Calu3 (cell line): ENCODE results near the gene SLC8A1. TPM values are rescaled to one million over a fixed set of nuclear protein-coding genes. Genes with fewer than 3 reads are reported as not detected.

Source experiments
- BruUV-seq: library from RNA; stranded (reverse); fragments of 400-500 nt; replicated peaks from 2 replicates; lab custom pipeline; 2021; lab: Mats Ljungman, UMichigan
- CTCF ChIA-PET: fragments of 300-600 bp; sonication (Branson Sonifier 250); formaldehyde crosslinking; loops from one replicate; lab custom pipeline; 2022; ENCODE audit warnings: antibody characterized with exemption; lab: Charles Lee
- DNase-seq: peaks from one replicate; pipeline ENCODE4 v3.0.0; 2022
- H3K27ac Mint-ChIP-seq: one replicate; pipeline ENCODE4 v1.8.0; 2022; ENCODE audit warnings: mixed read lengths; ENCODE audit not compliant: unreplicated experiment
- H3K27me3 Mint-ChIP-seq: one replicate; pipeline ENCODE4 v1.8.0; 2022; ENCODE audit warnings: mixed read lengths; ENCODE audit not compliant: unreplicated experiment
- H3K36me3 Mint-ChIP-seq: one replicate; pipeline ENCODE4 v1.8.0; 2022; ENCODE audit warnings: mild to moderate bottlenecking, moderate library complexity, mixed read lengths; ENCODE audit not compliant: insufficient read depth, unreplicated experiment
- H3K4me1 Mint-ChIP-seq: one replicate; pipeline ENCODE4 v1.8.0; 2022; ENCODE audit warnings: mild to moderate bottlenecking, low read depth, mixed read lengths; ENCODE audit not compliant: unreplicated experiment
- H3K4me3 Mint-ChIP-seq: one replicate; pipeline ENCODE4 v1.8.0; 2022; ENCODE audit warnings: mild to moderate bottlenecking, low read depth, moderate library complexity, mixed read lengths; ENCODE audit not compliant: unreplicated experiment
- H3K9me3 Mint-ChIP-seq: one replicate; pipeline ENCODE4 v1.8.0; 2022; ENCODE audit warnings: low read depth, mixed read lengths; ENCODE audit not compliant: unreplicated experiment
- intact Hi-C: fragments of 100-400 bp; cut with micrococcal nuclease; formaldehyde crosslinking; loops from one replicate; pipeline ENCODE4 v1.10.0; 2022; ENCODE audit not compliant: unreplicated experiment
- total RNA-seq: library from RNA; stranded (reverse); gene quantifications from 2 replicates; pipeline ENCODE4 v1.2.3, GENCODE V29; 2022
- TF ChIP-seq, protein P1 (sequence below): fragments of 200-600 bp; IDR thresholded peaks from one replicate; pipeline ENCODE4 v1.8.0; 2022; ENCODE audit warnings: antibody characterized with exemption; ENCODE audit not compliant: unreplicated experiment

Gene SLC8A1
- total RNA-seq, 1 experiment from 2014 or later, result 0.05 TPM

DNA sequence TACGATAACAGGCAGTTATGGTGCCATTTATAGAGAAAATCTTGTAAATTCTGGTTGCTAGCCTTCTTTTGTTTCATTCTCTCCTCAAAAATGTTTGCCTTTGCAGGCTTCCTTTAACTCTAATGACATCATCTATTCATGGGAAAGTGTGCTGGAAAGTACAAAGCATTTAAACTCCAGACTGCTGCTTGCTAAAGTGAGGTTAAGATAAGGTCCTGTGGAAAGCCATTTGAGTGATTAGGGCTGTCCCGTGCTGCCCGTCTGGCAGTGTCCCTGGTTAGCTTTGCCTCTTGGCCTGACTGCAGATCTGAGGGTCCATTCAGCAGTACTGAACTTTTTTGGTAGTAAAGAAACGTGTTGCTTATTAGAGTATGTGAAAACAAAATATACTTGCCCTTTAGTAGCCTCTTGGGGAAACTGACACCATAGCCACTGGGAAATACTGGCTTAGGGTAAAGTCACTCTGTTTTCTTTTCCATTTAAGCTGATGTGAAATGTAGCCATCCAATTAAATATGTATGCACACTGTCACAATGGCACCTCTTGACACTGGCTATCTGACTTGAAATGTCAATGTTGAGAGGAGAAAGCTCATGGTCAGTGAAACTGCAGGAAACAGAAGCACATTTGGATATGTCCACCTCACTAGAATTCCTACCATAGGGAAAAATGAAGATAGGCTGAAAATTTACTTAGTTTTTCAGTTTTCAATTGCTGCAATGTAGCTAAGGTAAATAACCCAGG is 321.5 kb downstream of the SLC8A1 start:
- H3K4me1 Mint-ChIP-seq, result no peaks in the 10 kb centered on the region
- intact Hi-C loops, result no loop called here
- no peaks in the 10 kb centered on the region for H3K36me3 Mint-ChIP-seq

DNA sequence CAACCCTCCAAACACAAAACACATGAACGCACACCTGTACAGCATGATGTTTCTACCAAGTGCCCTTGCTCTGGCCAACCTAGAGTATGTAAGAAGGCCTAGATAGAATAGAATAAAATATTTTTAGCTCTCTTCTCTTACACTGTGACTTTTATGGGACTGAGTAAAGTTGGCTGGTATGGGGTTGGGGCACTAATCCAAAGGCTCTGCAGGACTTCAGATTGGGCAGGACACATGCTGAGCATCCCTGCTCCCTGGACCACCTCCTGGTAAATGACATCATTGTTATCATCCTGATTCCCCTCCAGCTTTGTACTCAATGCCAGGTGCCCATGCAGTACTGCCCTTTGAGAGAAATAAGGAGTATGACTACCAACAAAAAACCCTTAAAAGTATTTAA is 322.2 kb downstream of the SLC8A1 start:
- Mint-ChIP-seq H3K27ac (no peak overlapping the region), H3K4me1 (no peaks in the 10 kb centered on the region), H3K36me3 (no peaks in the 10 kb centered on the region), H3K9me3 (no peaks in the 10 kb centered on the region), H3K4me3 (no peak overlapping the region), H3K27me3 (no peaks in the 10 kb centered on the region)
- DNase-seq, result no peak
- CTCF ChIA-PET, result no interaction called here
- BruUV-seq, result no TSS peak
- intact Hi-C loops, result no loop called here
- TF ChIP-seq, protein P1, sequence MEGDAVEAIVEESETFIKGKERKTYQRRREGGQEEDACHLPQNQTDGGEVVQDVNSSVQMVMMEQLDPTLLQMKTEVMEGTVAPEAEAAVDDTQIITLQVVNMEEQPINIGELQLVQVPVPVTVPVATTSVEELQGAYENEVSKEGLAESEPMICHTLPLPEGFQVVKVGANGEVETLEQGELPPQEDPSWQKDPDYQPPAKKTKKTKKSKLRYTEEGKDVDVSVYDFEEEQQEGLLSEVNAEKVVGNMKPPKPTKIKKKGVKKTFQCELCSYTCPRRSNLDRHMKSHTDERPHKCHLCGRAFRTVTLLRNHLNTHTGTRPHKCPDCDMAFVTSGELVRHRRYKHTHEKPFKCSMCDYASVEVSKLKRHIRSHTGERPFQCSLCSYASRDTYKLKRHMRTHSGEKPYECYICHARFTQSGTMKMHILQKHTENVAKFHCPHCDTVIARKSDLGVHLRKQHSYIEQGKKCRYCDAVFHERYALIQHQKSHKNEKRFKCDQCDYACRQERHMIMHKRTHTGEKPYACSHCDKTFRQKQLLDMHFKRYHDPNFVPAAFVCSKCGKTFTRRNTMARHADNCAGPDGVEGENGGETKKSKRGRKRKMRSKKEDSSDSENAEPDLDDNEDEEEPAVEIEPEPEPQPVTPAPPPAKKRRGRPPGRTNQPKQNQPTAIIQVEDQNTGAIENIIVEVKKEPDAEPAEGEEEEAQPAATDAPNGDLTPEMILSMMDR, result no peak

More for the DNA sequence above, 321.5 kb downstream of the SLC8A1 start:
- Mint-ChIP-seq H3K9me3 (no peaks in the 10 kb centered on the region), H3K4me3 (no peak overlapping the region), H3K27me3 (no peaks in the 10 kb centered on the region), H3K27ac (no peak overlapping the region)
- BruUV-seq, result no TSS peak
- TF ChIP-seq, protein P1, result no peak
- CTCF ChIA-PET, result no interaction called here
- DNase-seq, result no peak

DNA sequence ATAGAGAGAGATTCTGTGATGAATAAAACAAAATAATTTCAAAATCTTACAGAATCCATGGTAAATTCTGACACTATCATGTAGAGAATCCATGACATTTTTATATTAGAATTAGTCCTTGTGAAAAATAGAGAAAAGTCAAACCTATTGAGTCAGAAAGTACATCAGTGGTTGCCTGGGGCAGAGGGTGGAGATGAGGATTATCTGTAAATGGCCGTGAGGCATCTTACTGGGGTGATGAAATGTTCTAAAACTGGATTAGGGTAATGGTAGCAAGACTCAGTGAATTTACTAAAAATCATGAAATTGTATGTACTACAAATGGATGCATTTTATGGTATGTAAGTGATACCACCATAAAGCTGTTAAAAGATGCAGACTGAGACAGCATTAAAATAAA is 323.1 kb downstream of the SLC8A1 start:
- Mint-ChIP-seq H3K27me3 (no peaks in the 10 kb centered on the region), H3K9me3 (no peaks in the 10 kb centered on the region), H3K27ac (no peak overlapping the region), H3K36me3 (no peaks in the 10 kb centered on the region), H3K4me1 (no peaks in the 10 kb centered on the region), H3K4me3 (no peak overlapping the region)
- CTCF ChIA-PET, result no interaction called here
- TF ChIP-seq, protein P1, result no peak
- no peak for DNase-seq
- BruUV-seq, result no TSS peak
- intact Hi-C loops, result no loop called here

DNA sequence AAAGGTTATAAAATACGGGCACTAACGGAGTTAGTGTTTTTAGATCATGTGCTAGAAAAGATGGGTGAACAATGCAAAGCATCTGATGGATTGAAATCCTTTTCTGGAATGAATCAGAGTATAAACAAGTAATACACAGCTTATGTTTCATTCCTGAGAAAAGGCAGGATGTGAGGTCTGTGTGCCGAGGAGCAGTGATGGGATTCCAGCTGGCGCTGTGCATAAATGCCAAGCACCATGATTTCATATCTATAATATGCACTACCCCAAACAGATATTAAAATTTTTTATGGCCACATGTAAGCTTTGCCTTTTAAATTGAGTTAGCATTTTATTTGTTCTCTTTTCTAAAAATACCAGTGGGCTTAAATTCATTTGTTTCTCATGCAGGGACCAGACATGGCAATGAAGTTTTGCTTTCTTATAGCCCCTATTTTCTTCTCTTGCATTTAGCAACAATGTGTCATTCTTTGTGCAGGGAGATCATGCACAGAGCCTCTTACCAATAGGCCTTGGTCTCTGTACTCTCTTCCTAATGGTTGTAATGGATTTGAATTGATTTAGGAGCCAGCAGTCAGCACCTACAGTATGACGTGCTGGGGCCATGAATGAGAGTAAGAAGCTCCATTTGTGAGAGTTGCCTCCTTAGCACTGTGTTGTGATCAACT is 323.9 kb downstream of the SLC8A1 start:
- no TSS peak for BruUV-seq

More for the DNA sequence above, 323.9 kb downstream of the SLC8A1 start:
- no peaks in the 10 kb centered on the region for H3K9me3 Mint-ChIP-seq
- H3K4me1 Mint-ChIP-seq, result no peaks in the 10 kb centered on the region
- CTCF ChIA-PET, result no interaction called here
- H3K27ac Mint-ChIP-seq, result no peak overlapping the region
- no peak overlapping the region for H3K4me3 Mint-ChIP-seq
- intact Hi-C loops, result no loop called here
- H3K27me3 Mint-ChIP-seq, result no peaks in the 10 kb centered on the region
- TF ChIP-seq, protein P1, result no peak
- no peak for DNase-seq
- H3K36me3 Mint-ChIP-seq, result no peaks in the 10 kb centered on the region
